Measurements from ENCODE around the gene EYA2.

- TF ChIP-seq CTCF (conservative IDR thresholded peaks at IDR 0.05), result no peak
- no peak for TF ChIP-seq ZFX (IDR thresholded peaks at IDR 0.05)
These were observed 293.9 kb downstream of the EYA2 start for GRCh38 chr20:47188540-47188939.

Measured in C4-2B (cell line).